ENCODE measurements around the gene COPB1. TPM values are rescaled to one million over a fixed set of nuclear protein-coding genes. Genes with fewer than 3 reads are reported as not detected.

Gene COPB1, protein sequence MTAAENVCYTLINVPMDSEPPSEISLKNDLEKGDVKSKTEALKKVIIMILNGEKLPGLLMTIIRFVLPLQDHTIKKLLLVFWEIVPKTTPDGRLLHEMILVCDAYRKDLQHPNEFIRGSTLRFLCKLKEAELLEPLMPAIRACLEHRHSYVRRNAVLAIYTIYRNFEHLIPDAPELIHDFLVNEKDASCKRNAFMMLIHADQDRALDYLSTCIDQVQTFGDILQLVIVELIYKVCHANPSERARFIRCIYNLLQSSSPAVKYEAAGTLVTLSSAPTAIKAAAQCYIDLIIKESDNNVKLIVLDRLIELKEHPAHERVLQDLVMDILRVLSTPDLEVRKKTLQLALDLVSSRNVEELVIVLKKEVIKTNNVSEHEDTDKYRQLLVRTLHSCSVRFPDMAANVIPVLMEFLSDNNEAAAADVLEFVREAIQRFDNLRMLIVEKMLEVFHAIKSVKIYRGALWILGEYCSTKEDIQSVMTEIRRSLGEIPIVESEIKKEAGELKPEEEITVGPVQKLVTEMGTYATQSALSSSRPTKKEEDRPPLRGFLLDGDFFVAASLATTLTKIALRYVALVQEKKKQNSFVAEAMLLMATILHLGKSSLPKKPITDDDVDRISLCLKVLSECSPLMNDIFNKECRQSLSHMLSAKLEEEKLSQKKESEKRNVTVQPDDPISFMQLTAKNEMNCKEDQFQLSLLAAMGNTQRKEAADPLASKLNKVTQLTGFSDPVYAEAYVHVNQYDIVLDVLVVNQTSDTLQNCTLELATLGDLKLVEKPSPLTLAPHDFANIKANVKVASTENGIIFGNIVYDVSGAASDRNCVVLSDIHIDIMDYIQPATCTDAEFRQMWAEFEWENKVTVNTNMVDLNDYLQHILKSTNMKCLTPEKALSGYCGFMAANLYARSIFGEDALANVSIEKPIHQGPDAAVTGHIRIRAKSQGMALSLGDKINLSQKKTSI
- total RNA-seq (10 to 100 TPM; 30.7 to 37.1 (median 34.3) TPM), polyA plus RNA-seq (10 to 100 TPM; 24.7 to 52.1 (median 42.1) TPM)
- long read RNA-seq, donor 1, partial matches to known transcripts, result 4 of 13 reads
- long read RNA-seq, donor 1, other reads (novel, unspliced or antisense), result 5 of 13 reads
- long read RNA-seq, donor 2, transcript COPB1-202 (22 exons, 3,382 nt), result major isoform, 16 of 35 reads
- long read RNA-seq, donor 2, partial matches to known transcripts, result 8 of 35 reads
- long read RNA-seq, donor 2, other reads (novel, unspliced or antisense), result 9 of 35 reads

DNA sequence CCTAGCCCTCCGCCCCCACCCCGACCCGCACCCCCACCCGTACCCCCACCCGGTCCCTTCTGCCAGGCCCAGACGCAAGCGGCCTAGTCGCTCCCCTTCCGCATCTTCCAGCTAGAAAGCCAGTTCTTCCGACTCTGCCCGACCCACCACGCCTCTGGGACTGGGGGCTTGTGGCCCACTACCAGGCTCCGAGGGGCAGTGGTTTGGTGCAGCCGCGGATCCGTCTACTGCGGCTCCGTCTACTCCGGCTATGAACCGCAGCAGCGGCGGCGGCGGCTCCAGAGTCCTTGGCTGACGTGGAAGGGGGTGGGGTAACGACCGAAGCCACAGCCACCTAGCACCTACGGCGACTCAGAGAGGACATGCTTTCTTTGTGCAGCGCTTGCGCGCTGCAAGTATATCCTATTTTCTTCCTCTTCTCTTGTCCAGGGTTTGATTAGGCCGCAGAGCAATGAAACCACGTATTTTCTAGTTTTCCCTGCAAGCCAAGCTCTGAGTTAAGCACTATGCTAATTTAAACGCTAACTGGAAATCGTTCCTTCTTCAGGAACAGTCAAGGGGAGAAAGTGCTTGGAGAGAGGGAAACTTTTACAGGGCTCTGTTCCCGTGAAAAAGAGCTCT is at the start of gene COPB1:
Gene COPB1 (minus strand): TSS at position 252 of the 621 bp plus-strand sequence. CDS start 883 bp downstream, outside the sequence.
- H3K4me1 ChIP-seq, result peaks cover 33% of the 10 kb centered on the region
- H3K27me3 ChIP-seq (ENCODE audit: insufficient read depth in 3 of 3, low read length in 2 of 3), result no peaks in the 10 kb centered on the region
- peaks cover 2 to 56% of the 10 kb centered on the region in 2 donors for H3K36me3 ChIP-seq (ENCODE audit: insufficient read depth in 1 of 2, low read depth in 1 of 2)
- peak; percentile 90 to 95 for DNase-seq
- no peaks in the 10 kb centered on the region for H3K9me3 ChIP-seq
- intact Hi-C loops (cut with DNase I), result no loop called here
- WGBS, 3 donors, result 0 to 1% (median 1%) methylated on average over 29 to 37 of the region's 37 CpGs
- TF ChIP-seq, protein P1, sequence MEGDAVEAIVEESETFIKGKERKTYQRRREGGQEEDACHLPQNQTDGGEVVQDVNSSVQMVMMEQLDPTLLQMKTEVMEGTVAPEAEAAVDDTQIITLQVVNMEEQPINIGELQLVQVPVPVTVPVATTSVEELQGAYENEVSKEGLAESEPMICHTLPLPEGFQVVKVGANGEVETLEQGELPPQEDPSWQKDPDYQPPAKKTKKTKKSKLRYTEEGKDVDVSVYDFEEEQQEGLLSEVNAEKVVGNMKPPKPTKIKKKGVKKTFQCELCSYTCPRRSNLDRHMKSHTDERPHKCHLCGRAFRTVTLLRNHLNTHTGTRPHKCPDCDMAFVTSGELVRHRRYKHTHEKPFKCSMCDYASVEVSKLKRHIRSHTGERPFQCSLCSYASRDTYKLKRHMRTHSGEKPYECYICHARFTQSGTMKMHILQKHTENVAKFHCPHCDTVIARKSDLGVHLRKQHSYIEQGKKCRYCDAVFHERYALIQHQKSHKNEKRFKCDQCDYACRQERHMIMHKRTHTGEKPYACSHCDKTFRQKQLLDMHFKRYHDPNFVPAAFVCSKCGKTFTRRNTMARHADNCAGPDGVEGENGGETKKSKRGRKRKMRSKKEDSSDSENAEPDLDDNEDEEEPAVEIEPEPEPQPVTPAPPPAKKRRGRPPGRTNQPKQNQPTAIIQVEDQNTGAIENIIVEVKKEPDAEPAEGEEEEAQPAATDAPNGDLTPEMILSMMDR (IDR thresholded peaks at IDR 0.05), result no peak
- ATAC-seq, result peak; percentile 98 to 99 (median 98)
- peak within 1 kb of the TSS; percentile 73 for H3K4me3 ChIP-seq
- peak within 1 kb of the TSS; percentile 81 for H3K27ac ChIP-seq

DNA sequence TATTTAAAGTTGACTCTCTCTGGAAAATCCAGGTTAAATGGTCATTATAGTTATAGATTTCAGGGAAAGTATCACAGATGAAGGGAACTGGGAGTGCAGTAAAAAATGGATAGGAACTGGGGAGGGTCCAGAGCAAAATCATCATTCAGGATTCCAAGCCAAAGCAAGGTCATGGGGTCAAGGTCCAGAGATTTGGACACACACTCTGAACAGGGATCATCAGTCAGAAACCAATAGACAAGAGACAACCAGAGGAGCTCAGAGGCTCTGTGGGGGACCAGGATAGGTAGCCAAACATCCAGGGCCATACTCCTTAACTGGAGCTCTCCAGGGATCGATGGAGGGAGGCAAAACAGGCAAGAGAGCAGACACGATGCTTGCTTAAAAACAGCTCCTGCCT is 47.8 kb upstream of the COPB1 start:
- Histone ChIP-seq H3K27ac (no peak overlapping the region), H3K4me3 (no peak overlapping the region), H3K27me3 (ENCODE audit: insufficient read depth in 3 of 3, low read length in 2 of 3) (no peaks in the 10 kb centered on the region), H3K36me3 (ENCODE audit: insufficient read depth in 1 of 2, low read depth in 1 of 2) (no peaks in the 10 kb centered on the region), H3K9me3 (no peaks in the 10 kb centered on the region), H3K4me1 (no peaks in the 10 kb centered on the region)
- intact Hi-C loops (cut with DNase I), result no loop called here
- 53 to 59% (median 56%) methylated on average over 2 of the region's 2 CpGs for WGBS, 3 donors
- DNase-seq (no peak), ATAC-seq (no peak)
- TF ChIP-seq, protein P1 (IDR thresholded peaks at IDR 0.05), result no peak

DNA sequence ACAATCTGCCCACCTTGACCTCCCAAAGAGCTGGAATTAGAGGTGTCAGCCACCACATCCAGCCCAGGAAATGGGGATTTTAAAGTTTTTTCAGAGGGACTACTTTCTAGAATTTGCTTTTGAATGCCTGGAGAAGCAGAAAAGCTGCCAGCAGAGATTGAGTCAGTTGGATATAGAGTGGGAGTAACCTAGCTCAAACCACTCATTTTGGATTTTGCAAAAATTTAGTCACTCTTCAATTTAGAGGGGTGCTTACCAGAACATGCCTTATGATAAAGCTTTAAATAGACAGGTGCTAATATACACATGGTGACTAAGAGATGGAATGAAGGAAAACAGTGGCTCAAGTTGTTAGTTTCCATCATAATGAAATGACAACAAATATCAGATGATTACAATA is 47.1 kb upstream of the COPB1 start:
- intact Hi-C loops (cut with DNase I), result no loop called here
- no peak for ATAC-seq

DNA sequence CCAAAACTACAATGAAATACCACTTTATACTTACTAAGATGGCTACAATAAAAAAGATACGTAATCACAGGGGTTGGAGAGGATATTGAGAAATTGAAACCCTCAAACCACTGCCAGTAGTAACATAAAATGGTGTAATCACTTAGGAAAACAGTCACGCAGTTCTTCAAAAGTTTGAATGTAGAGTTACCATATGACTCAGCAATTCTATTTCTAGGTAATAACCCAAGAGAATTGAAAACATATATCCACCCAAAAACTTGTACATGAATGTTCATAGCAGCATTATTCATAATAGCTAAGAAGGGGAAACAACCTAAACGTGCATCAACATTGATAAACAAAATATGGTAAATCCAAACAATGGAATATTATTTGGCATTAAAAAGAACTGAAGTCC is 45.0 kb upstream of the COPB1 start:
- intact Hi-C loops (cut with DNase I), result no loop called here
- no peak overlapping the region for H3K4me3 ChIP-seq
- H3K9me3 ChIP-seq, result no peaks in the 10 kb centered on the region
- ATAC-seq, result no peak
- H3K27me3 ChIP-seq (ENCODE audit: insufficient read depth in 3 of 3, low read length in 2 of 3), result no peaks in the 10 kb centered on the region
- WGBS, 3 donors, result 67 to 81% (median 67%) methylated on average over 3 of the region's 3 CpGs
- no peaks in the 10 kb centered on the region for H3K4me1 ChIP-seq
- DNase-seq, result no peak
- TF ChIP-seq, protein P1 (IDR thresholded peaks at IDR 0.05), result no peak
- H3K27ac ChIP-seq, result no peak overlapping the region
- no peaks in the 10 kb centered on the region for H3K36me3 ChIP-seq (ENCODE audit: insufficient read depth in 1 of 2, low read depth in 1 of 2)

More for the DNA sequence above, 47.1 kb upstream of the COPB1 start:
- TF ChIP-seq, protein P1 (IDR thresholded peaks at IDR 0.05), result no peak
- Histone ChIP-seq H3K36me3 (ENCODE audit: insufficient read depth in 1 of 2, low read depth in 1 of 2) (no peaks in the 10 kb centered on the region), H3K27ac (no peak overlapping the region), H3K9me3 (no peaks in the 10 kb centered on the region), H3K27me3 (ENCODE audit: insufficient read depth in 3 of 3, low read length in 2 of 3) (no peaks in the 10 kb centered on the region), H3K4me1 (no peaks in the 10 kb centered on the region), H3K4me3 (no peak overlapping the region)
- DNase-seq, result no peak

Data from psoas muscle (tissue), 8 donors.